ENCODE data around the gene PCNX2. TPM values are rescaled to one million over a fixed set of nuclear protein-coding genes. Genes with fewer than 3 reads are reported as not detected.

Gene PCNX2
- polyA plus RNA-seq, 1 donor (not counting 4 experiments of a cell fraction or from before 2014, with no cell fraction given), result 18.0 TPM

DNA sequence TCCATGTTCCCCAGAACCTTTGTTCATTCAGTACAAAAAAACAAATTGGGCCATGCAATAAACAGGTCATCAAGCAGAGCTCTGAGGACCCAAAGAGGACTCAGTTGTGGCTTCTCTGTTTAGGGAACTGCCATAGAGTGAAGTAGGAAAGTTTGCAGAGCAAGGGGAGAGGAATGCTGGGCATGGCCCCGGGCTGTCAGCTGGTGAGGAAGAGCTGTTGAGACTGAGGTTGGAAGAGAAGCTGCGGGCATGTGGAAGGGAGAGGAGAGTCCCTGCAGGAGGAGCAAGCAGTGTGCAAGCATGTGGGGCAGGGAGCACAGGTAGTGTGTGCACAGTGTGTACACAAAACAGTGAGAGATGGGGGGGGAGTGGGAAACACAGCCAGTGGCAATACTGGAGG is 273.3 kb downstream of the PCNX2 start:
- no peak for DNase-seq (ENCODE audit: low read depth, low spot score)

DNA sequence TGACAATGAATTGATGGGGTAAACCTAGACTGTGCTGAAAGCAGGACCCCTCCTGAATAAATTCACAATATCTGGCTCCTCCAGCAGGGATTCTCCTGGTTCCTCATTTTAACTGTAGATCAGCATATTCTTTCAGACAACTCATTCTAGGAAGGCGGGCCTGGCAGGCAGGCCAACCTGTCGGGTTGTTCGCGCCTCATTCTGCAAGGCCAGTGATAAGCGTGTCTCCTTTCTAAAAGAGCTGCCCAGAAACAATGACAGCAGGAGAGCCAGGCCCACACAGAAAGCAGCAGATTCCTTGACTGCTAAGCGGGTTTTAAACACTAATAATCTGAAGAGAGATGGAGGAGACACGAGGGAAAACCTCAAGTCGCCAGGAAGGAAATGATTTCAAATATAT is 275.1 kb downstream of the PCNX2 start:
- Histone ChIP-seq H3K9me1 (ENCODE audit: control insufficient read depth, extremely low read depth, insufficient read depth, low read length) (no peaks in the 10 kb centered on the region), H3K9me3 (ENCODE audit: control insufficient read depth, low read depth, low read length) (no peaks in the 10 kb centered on the region), H3K79me2 (ENCODE audit: control insufficient read depth, insufficient read depth, low read length) (no peaks in the 10 kb centered on the region), H3K4me2 (ENCODE audit: control insufficient read depth, extremely low read depth, insufficient read depth, low read depth, low read length) (no peak overlapping the region), H3K4me1 (ENCODE audit: control insufficient read depth, extremely low read depth, insufficient read depth, low read length) (peaks cover 7% of the 10 kb centered on the region), H3K36me3 (ENCODE audit: control insufficient read depth in 2 of 2, extremely low read depth in 1 of 2, insufficient read depth in 2 of 2, low read length in 2 of 2) (peaks cover 0 to 5% of the 10 kb centered on the region in 2 experiments), H2AFZ (ENCODE audit: control insufficient read depth, low read length) (no peak overlapping the region), H3K27me3 (ENCODE audit: control insufficient read depth, extremely low read depth, insufficient read depth, low read length) (no peaks in the 10 kb centered on the region), H3K9ac (ENCODE audit: control insufficient read depth, extremely low read depth, insufficient read depth, low read length) (no peak overlapping the region), H3K4me3 (ENCODE audit: control insufficient read depth in 2 of 3, extremely low read depth in 1 of 3, insufficient read depth in 2 of 3, low read depth in 1 of 3, low read length in 3 of 3) (no peak overlapping the region), H4K20me1 (ENCODE audit: control insufficient read depth, extremely low read depth, insufficient read depth, low read length) (no peaks in the 10 kb centered on the region), H3K27ac (ENCODE audit: control insufficient read depth, insufficient read depth, low read length) (no peak overlapping the region)
- no peak for TF ChIP-seq EZH2 (IDR thresholded peaks at IDR 0.05; ENCODE audit: low read length)
- TF ChIP-seq, protein P1, sequence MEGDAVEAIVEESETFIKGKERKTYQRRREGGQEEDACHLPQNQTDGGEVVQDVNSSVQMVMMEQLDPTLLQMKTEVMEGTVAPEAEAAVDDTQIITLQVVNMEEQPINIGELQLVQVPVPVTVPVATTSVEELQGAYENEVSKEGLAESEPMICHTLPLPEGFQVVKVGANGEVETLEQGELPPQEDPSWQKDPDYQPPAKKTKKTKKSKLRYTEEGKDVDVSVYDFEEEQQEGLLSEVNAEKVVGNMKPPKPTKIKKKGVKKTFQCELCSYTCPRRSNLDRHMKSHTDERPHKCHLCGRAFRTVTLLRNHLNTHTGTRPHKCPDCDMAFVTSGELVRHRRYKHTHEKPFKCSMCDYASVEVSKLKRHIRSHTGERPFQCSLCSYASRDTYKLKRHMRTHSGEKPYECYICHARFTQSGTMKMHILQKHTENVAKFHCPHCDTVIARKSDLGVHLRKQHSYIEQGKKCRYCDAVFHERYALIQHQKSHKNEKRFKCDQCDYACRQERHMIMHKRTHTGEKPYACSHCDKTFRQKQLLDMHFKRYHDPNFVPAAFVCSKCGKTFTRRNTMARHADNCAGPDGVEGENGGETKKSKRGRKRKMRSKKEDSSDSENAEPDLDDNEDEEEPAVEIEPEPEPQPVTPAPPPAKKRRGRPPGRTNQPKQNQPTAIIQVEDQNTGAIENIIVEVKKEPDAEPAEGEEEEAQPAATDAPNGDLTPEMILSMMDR (optimal IDR thresholded peaks at IDR 0.05 in 1 of 3, IDR thresholded peaks at IDR 0.05 in 1 of 3, conservative IDR thresholded peaks at IDR 0.05 in 1 of 3; ENCODE audit: extremely low read depth in 1 of 3, insufficient read depth in 2 of 3, low read length in 3 of 3), result no peak
- DNase-seq (ENCODE audit: low read depth, low spot score) (no peak), FAIRE-seq (no peak)
- dilution Hi-C loops (cut with MboI; ENCODE audit: extremely low pct_ligation_motif_present, low sequenced_read_pairs), result no loop called here

More for the DNA sequence above, 273.3 kb downstream of the PCNX2 start:
- no peak for TF ChIP-seq EZH2 (IDR thresholded peaks at IDR 0.05; ENCODE audit: low read length)
- H3K36me3 ChIP-seq (ENCODE audit: control insufficient read depth in 2 of 2, extremely low read depth in 1 of 2, insufficient read depth in 2 of 2, low read length in 2 of 2), result peaks cover 0 to 3% of the 10 kb centered on the region in 2 experiments
- H3K4me3 ChIP-seq (ENCODE audit: control insufficient read depth in 2 of 3, extremely low read depth in 1 of 3, insufficient read depth in 2 of 3, low read depth in 1 of 3, low read length in 3 of 3), result no peak overlapping the region
- H3K27me3 ChIP-seq (ENCODE audit: control insufficient read depth, extremely low read depth, insufficient read depth, low read length), result no peaks in the 10 kb centered on the region
- H4K20me1 ChIP-seq (ENCODE audit: control insufficient read depth, extremely low read depth, insufficient read depth, low read length), result no peaks in the 10 kb centered on the region
- no peak overlapping the region for H3K4me2 ChIP-seq (ENCODE audit: control insufficient read depth, extremely low read depth, insufficient read depth, low read depth, low read length)
- no peaks in the 10 kb centered on the region for H3K9me1 ChIP-seq (ENCODE audit: control insufficient read depth, extremely low read depth, insufficient read depth, low read length)
- no peak for FAIRE-seq
- H3K9me3 ChIP-seq (ENCODE audit: control insufficient read depth, low read depth, low read length), result no peaks in the 10 kb centered on the region
- H3K4me1 ChIP-seq (ENCODE audit: control insufficient read depth, extremely low read depth, insufficient read depth, low read length), result peaks cover 15% of the 10 kb centered on the region
- no peak overlapping the region for H3K9ac ChIP-seq (ENCODE audit: control insufficient read depth, extremely low read depth, insufficient read depth, low read length)
- no peaks in the 10 kb centered on the region for H3K79me2 ChIP-seq (ENCODE audit: control insufficient read depth, insufficient read depth, low read length)
- dilution Hi-C loops (cut with MboI; ENCODE audit: extremely low pct_ligation_motif_present, low sequenced_read_pairs), result no loop called here
- no peak overlapping the region for H2AFZ ChIP-seq (ENCODE audit: control insufficient read depth, low read length)
- no peak overlapping the region for H3K27ac ChIP-seq (ENCODE audit: control insufficient read depth, insufficient read depth, low read length)

DNA sequence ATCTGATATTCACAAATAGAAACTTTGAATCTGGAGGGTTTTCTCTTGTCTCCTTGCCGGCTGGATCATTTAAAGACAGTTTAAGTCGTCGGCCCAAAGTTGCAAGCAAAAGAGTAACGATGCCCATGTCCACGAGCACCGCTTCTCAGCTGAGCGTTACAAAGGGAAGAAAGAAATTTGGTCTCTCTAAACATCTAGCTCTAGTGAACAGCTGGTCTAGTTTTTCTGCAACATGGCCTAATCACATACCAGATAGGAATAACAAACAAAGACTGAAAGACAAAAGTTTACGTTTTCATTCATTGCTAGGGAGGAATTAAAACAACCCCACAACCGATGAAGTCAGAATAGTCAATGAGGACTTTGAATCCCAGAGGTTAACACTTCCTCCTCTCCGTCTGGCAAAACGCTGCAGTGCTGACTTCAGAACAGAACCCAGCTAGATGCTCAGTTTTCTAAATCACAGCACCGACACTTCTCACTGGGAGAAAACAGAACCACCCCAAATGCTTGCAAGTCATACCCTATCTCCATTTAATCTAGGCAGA is 275.7 kb downstream of the PCNX2 start:
- dilution Hi-C loops (cut with MboI; ENCODE audit: extremely low pct_ligation_motif_present, low sequenced_read_pairs), result no loop called here
- no peak overlapping the region for H3K4me2 ChIP-seq (ENCODE audit: control insufficient read depth, extremely low read depth, insufficient read depth, low read depth, low read length)

More for the DNA sequence above, 275.7 kb downstream of the PCNX2 start:
- no peak overlapping the region for H3K27ac ChIP-seq (ENCODE audit: control insufficient read depth, insufficient read depth, low read length)
- no peaks in the 10 kb centered on the region for H4K20me1 ChIP-seq (ENCODE audit: control insufficient read depth, extremely low read depth, insufficient read depth, low read length)
- no peaks in the 10 kb centered on the region for H3K9me3 ChIP-seq (ENCODE audit: control insufficient read depth, low read depth, low read length)
- FAIRE-seq (no peak), DNase-seq (ENCODE audit: low read depth, low spot score) (no peak)
- no peaks in the 10 kb centered on the region for H3K9me1 ChIP-seq (ENCODE audit: control insufficient read depth, extremely low read depth, insufficient read depth, low read length)
- no peak overlapping the region for H2AFZ ChIP-seq (ENCODE audit: control insufficient read depth, low read length)
- H3K4me3 ChIP-seq (ENCODE audit: control insufficient read depth in 2 of 3, extremely low read depth in 1 of 3, insufficient read depth in 2 of 3, low read depth in 1 of 3, low read length in 3 of 3), result no peak overlapping the region
- no peaks in the 10 kb centered on the region for H3K79me2 ChIP-seq (ENCODE audit: control insufficient read depth, insufficient read depth, low read length)
- TF ChIP-seq EZH2 (IDR thresholded peaks at IDR 0.05; ENCODE audit: low read length), result no peak
- TF ChIP-seq, protein P1 (optimal IDR thresholded peaks at IDR 0.05 in 1 of 3, IDR thresholded peaks at IDR 0.05 in 1 of 3, conservative IDR thresholded peaks at IDR 0.05 in 1 of 3; ENCODE audit: extremely low read depth in 1 of 3, insufficient read depth in 2 of 3, low read length in 3 of 3), result no peak
- H3K36me3 ChIP-seq (ENCODE audit: control insufficient read depth in 2 of 2, extremely low read depth in 1 of 2, insufficient read depth in 2 of 2, low read length in 2 of 2), result peaks cover 0 to 7% of the 10 kb centered on the region in 2 experiments
- peaks cover 1% of the 10 kb centered on the region for H3K4me1 ChIP-seq (ENCODE audit: control insufficient read depth, extremely low read depth, insufficient read depth, low read length)
- no peak overlapping the region for H3K9ac ChIP-seq (ENCODE audit: control insufficient read depth, extremely low read depth, insufficient read depth, low read length)
- H3K27me3 ChIP-seq (ENCODE audit: control insufficient read depth, extremely low read depth, insufficient read depth, low read length), result no peaks in the 10 kb centered on the region
